DOHH2 (cell line): ENCODE results near the gene ARL8B.

ENCODE experiments used
- EZH2phosphoT487 ChIP-seq: fragments of 200-600 bp; sonication (generic); IDR thresholded peaks from 2 replicates; pipeline ENCODE4 v1.6.1; 2017; ENCODE audit warnings: borderline replicate concordance, mild to moderate bottlenecking, antibody characterized with exemption, low read length, moderate library complexity, mixed read lengths
- TF ChIP-seq, protein P1 (sequence below): fragments of 200-600 bp; sonication (generic); IDR thresholded peaks from one replicate; pipeline ENCODE4 v1.5.1; 2014; ENCODE audit warnings: antibody characterized with exemption, mild to moderate bottlenecking, low read depth, low read length; ENCODE audit not compliant: poor library complexity, severe bottlenecking

DNA sequence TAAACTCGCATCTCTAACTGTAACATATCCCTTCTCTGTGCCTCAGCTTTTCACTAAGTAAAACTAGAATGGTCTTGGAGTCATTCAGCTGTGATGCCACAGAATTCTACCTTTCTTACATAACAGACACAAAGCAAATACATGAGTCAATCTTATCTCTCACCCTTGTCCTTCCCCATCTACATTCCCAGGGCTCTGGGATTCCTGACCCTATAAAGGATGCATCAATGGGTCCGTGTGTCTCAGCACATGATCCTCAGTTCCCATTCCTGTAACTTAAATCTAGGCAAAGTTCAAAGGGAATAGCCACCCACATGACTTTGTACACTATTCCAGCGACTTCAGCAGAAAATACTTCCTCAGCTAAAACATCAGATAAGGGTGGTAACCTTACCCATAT lies 11.8 kb upstream of the ARL8B start:
- TF ChIP-seq, protein P1, sequence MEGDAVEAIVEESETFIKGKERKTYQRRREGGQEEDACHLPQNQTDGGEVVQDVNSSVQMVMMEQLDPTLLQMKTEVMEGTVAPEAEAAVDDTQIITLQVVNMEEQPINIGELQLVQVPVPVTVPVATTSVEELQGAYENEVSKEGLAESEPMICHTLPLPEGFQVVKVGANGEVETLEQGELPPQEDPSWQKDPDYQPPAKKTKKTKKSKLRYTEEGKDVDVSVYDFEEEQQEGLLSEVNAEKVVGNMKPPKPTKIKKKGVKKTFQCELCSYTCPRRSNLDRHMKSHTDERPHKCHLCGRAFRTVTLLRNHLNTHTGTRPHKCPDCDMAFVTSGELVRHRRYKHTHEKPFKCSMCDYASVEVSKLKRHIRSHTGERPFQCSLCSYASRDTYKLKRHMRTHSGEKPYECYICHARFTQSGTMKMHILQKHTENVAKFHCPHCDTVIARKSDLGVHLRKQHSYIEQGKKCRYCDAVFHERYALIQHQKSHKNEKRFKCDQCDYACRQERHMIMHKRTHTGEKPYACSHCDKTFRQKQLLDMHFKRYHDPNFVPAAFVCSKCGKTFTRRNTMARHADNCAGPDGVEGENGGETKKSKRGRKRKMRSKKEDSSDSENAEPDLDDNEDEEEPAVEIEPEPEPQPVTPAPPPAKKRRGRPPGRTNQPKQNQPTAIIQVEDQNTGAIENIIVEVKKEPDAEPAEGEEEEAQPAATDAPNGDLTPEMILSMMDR = no peak
- TF ChIP-seq EZH2phosphoT487 = no peak
